GM13977 (cell line): Measurements from ENCODE around the gene TPGS1.

ENCODE experiments used
- DNase-seq: peaks from one replicate; pipeline ENCODE4 v3.0.0; 2012; ENCODE audit warnings: low spot score
- in situ Hi-C: fragments of 300-500 bp; cut with MboI; formaldehyde crosslinking; loops from one replicate; pipeline ENCODE4 v1.12.0; 2022; ENCODE audit warnings: low sequenced_read_pairs, low pct_unique_long_range_greater_than_20kb, mixed read lengths, inconsistent platforms; ENCODE audit not compliant: unreplicated experiment
- TF ChIP-seq, protein P1 (sequence below): IDR thresholded peaks from 2 replicates; pipeline ENCODE4 v1.5.1; 2012; ENCODE audit warnings: mild to moderate bottlenecking, control low read depth; ENCODE audit not compliant: insufficient read depth; ENCODE audit errors: extremely low read depth, missing control alignments

The TPGS1 gene

GRCh38 chr19:531753-532560 is 24.7 kb downstream of the TPGS1 start, which contains the start of gene CDC34:
Gene CDC34 (plus strand): TSS chr19:531760. CDS start chr19:531932, 172 bp downstream.
- DNase-seq, result peak; percentile 72
- TF ChIP-seq, protein P1, sequence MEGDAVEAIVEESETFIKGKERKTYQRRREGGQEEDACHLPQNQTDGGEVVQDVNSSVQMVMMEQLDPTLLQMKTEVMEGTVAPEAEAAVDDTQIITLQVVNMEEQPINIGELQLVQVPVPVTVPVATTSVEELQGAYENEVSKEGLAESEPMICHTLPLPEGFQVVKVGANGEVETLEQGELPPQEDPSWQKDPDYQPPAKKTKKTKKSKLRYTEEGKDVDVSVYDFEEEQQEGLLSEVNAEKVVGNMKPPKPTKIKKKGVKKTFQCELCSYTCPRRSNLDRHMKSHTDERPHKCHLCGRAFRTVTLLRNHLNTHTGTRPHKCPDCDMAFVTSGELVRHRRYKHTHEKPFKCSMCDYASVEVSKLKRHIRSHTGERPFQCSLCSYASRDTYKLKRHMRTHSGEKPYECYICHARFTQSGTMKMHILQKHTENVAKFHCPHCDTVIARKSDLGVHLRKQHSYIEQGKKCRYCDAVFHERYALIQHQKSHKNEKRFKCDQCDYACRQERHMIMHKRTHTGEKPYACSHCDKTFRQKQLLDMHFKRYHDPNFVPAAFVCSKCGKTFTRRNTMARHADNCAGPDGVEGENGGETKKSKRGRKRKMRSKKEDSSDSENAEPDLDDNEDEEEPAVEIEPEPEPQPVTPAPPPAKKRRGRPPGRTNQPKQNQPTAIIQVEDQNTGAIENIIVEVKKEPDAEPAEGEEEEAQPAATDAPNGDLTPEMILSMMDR, result no peak
- in situ Hi-C loops, result no loop called here

- peak; percentile 76 for DNase-seq
- TF ChIP-seq, protein P1, result peak; percentile 45
- in situ Hi-C loops, result no loop called here
Measured at GRCh38 chr19:532561-533363, 25.5 kb downstream of the TPGS1 start.

- no peak for DNase-seq
- TF ChIP-seq, protein P1, result no peak
- in situ Hi-C loops, result no loop called here
Measured at GRCh38 chr19:533364-534058, 26.2 kb downstream of the TPGS1 start.

DNA sequence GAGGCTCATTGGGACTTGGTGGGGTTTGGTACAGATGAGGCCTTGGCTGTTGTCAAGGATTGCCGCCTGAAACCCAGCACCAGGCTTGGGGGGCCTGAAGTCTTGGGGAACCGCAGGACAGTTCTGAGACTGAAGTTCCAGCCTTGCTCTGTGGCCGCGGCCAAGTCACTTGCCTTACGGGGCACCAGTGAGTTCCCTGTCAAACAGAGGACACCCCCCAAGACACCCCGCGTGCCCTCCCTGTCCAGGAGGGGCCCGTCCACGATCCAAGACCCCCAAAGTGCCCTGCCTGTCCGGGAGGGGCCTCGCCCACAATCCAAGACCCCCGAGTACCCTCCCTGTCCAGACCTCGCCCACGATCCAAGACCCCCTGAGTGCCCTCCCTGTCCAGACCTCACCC is 26.8 kb downstream of the TPGS1 start:
- DNase-seq, result no peak
- in situ Hi-C loops, result no loop called here
- TF ChIP-seq, protein P1, result no peak

- TF ChIP-seq, protein P1, result no peak
- no peak for DNase-seq
- in situ Hi-C loops, result no loop called here
Measured at GRCh38 chr19:535017-535835, 27.9 kb downstream of the TPGS1 start.
